Vagina (tissue), 2 donors: ENCODE measurements around the gene HS6ST2. TPM values are rescaled to one million over a fixed set of nuclear protein-coding genes. Genes with fewer than 3 reads are reported as not detected.
A peak's percentile ranks its signal among the peaks of the same experiment; 100 is the strongest.

ENCODE experiments used
- DNase-seq, 2 donors: peaks; one replicate each; pipeline ENCODE4 v3.0.0-alpha.2; 2017; ENCODE audit errors: extremely low spot score in 2 of 2
- H3K27ac ChIP-seq: fragments of 200-600 bp; sonication (generic); one replicate; pipeline ENCODE4 v1.5.1; 2019
- H3K27me3 ChIP-seq: fragments of 200-600 bp; sonication (generic); one replicate; pipeline ENCODE4 v1.5.1; 2019
- H3K36me3 ChIP-seq, 2 donors: fragments of 200-600 bp; sonication (generic); one replicate each; pipeline ENCODE4 v1.5.1; 2017 to 2019
- H3K4me1 ChIP-seq: fragments of 200-600 bp; sonication (generic); one replicate; pipeline ENCODE4 v1.5.1; 2019
- H3K4me3 ChIP-seq, 2 donors: fragments of 200-600 bp; sonication (generic); 1 replicate in 1 of 2; 2 replicates in 1 of 2; pipeline ENCODE4 v1.5.1; 2016 to 2019
- H3K9me3 ChIP-seq: fragments of 200-600 bp; sonication (generic); one replicate; pipeline ENCODE4 v1.5.1; 2019
- CTCF ChIP-seq, 3 experiments: fragments of 450-650 bp in 2 of 3; fragments of 200-600 bp in 1 of 3; sonication (generic) in 1 of 3; IDR thresholded peaks; one replicate each; pipeline ENCODE4 v1.5.1; 2017 to 2019; ENCODE audit warnings: antibody characterized with exemption in 3 of 3, mild to moderate bottlenecking in 2 of 3, moderate library complexity in 2 of 3
- POLR2A ChIP-seq, 2 donors: fragments of 450-650 bp; IDR thresholded peaks; one replicate each; pipeline ENCODE4 v1.6.1; 2017; ENCODE audit warnings: antibody characterized with exemption in 2 of 2, mild to moderate bottlenecking in 2 of 2, moderate library complexity in 2 of 2
- POLR2AphosphoS5 ChIP-seq, 2 donors: sonication (generic); formaldehyde crosslinking; IDR thresholded peaks; one replicate each; pipeline ENCODE4 v1.9.0; 2017; ENCODE audit warnings: antibody characterized with exemption in 2 of 2, mild to moderate bottlenecking in 2 of 2, low read depth in 1 of 2; ENCODE audit not compliant: insufficient read depth in 1 of 2
- intact Hi-C: fragments of 100-400 bp; cut with DNase I; formaldehyde crosslinking; loops from one replicate; pipeline ENCODE4 v1.15.1; 2023
- total RNA-seq: library from RNA; depleted of rRNA; stranded (reverse); fragments of >200 nt; gene quantifications from one replicate; pipeline ENCODE4 v1.2.3, GENCODE V29; 2016

The HS6ST2 gene
- total RNA-seq, 1 donor from 2014 or later = 0.74 TPM

- Histone ChIP-seq H3K4me1 (no peaks in the 10 kb centered on the region), H3K9me3 (no peaks in the 10 kb centered on the region), H3K36me3 (no peaks in the 10 kb centered on the region), H3K27me3 (no peaks in the 10 kb centered on the region), H3K27ac (no peak overlapping the region), H3K4me3 (no peak overlapping the region)
- no peak for DNase-seq
- TF ChIP-seq CTCF (IDR thresholded peaks at IDR 0.05) (no peak), POLR2AphosphoS5 (IDR thresholded peaks at IDR 0.05; ENCODE audit: insufficient read depth in 1 of 2, low read depth in 1 of 2) (no peak), POLR2A (IDR thresholded peaks at IDR 0.05) (no peak)
- intact Hi-C loops = no loop called here
These were observed 364.3 kb downstream of the HS6ST2 start for GRCh38 chrX:132594129-132594528.

- Histone ChIP-seq H3K27me3 (no peaks in the 10 kb centered on the region), H3K9me3 (no peaks in the 10 kb centered on the region), H3K36me3 (no peaks in the 10 kb centered on the region), H3K4me3 (no peak overlapping the region), H3K27ac (no peak overlapping the region), H3K4me1 (no peaks in the 10 kb centered on the region)
- TF ChIP-seq CTCF (IDR thresholded peaks at IDR 0.05) (peak in 1 of 3 experiments; percentile 32), POLR2A (IDR thresholded peaks at IDR 0.05) (no peak), POLR2AphosphoS5 (IDR thresholded peaks at IDR 0.05; ENCODE audit: insufficient read depth in 1 of 2, low read depth in 1 of 2) (no peak)
- intact Hi-C loops = no loop called here
- DNase-seq = no peak
These were observed 365.5 kb downstream of the HS6ST2 start for GRCh38 chrX:132592880-132593279.

DNA sequence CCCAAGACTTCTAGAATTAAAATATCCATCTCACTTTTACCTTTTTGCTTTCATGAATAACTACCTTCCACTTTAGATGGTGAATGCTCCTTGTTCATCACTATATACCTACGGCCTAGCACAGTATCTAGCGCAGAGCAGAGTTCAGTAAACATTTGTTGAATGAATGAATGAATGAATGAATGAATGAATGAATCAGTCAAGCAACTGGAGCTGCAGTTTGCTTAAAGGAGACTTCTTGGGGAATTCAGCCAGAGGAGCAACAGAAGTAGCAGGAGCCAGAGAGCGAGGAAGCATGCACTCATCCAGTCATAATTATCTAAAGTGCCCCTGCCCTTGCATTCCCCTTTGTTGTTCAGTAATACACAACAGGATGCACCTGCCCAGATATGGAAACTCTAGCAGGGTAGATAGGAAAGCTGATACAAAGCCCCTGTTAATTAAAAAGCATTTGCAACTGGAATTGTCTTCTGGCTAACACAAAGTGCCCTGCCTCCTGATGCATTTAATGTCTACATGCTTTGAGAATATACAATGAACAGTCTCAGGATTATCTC, 366.6 kb downstream of the HS6ST2 start:
- H3K36me3 ChIP-seq = no peaks in the 10 kb centered on the region
- no peak overlapping the region for H3K27ac ChIP-seq
- H3K4me3 ChIP-seq = no peak overlapping the region
- H3K9me3 ChIP-seq = no peaks in the 10 kb centered on the region
- no peak for DNase-seq
- no peaks in the 10 kb centered on the region for H3K27me3 ChIP-seq
- TF ChIP-seq CTCF (IDR thresholded peaks at IDR 0.05) (no peak), POLR2A (IDR thresholded peaks at IDR 0.05) (no peak), POLR2AphosphoS5 (IDR thresholded peaks at IDR 0.05; ENCODE audit: insufficient read depth in 1 of 2, low read depth in 1 of 2) (no peak)
- intact Hi-C loops = no loop called here
- no peaks in the 10 kb centered on the region for H3K4me1 ChIP-seq

GRCh38 chrX:132590350-132591026, 367.9 kb downstream of the HS6ST2 start:
- intact Hi-C loops = no loop called here
- no peaks in the 10 kb centered on the region for H3K4me1 ChIP-seq
- DNase-seq = no peak
- no peak for TF ChIP-seq CTCF (IDR thresholded peaks at IDR 0.05)
- no peak for TF ChIP-seq POLR2A (IDR thresholded peaks at IDR 0.05)
- TF ChIP-seq POLR2AphosphoS5 (IDR thresholded peaks at IDR 0.05; ENCODE audit: insufficient read depth in 1 of 2, low read depth in 1 of 2) = no peak
- H3K36me3 ChIP-seq = no peaks in the 10 kb centered on the region
- no peaks in the 10 kb centered on the region for H3K27me3 ChIP-seq
- H3K27ac ChIP-seq = no peak overlapping the region
- H3K4me3 ChIP-seq = no peak overlapping the region
- no peaks in the 10 kb centered on the region for H3K9me3 ChIP-seq

DNA sequence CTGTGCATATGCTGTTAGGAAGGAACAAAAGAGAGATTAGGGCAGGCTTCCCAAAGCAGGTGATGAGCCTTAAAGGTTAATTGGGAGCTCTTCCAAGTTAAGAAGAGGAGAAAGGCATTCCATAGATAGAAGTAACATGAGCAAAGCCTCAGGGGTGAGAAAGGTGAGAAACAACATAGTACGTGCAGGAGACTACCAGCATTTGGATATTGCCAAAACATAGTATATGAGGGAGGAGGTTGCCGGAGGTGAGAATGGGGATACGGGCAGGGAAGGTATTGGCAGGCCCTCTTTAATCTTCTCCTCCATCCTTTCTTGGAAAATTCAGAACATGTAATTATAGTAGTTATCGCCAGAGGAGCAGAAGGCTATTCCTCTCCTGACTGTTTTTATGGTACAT, 373.5 kb downstream of the HS6ST2 start:
- Histone ChIP-seq H3K27ac (no peak overlapping the region), H3K9me3 (no peaks in the 10 kb centered on the region), H3K27me3 (no peaks in the 10 kb centered on the region), H3K4me3 (no peak overlapping the region), H3K4me1 (no peaks in the 10 kb centered on the region), H3K36me3 (no peaks in the 10 kb centered on the region)
- intact Hi-C loops = no loop called here
- no peak for TF ChIP-seq POLR2A (IDR thresholded peaks at IDR 0.05)
- TF ChIP-seq POLR2AphosphoS5 (IDR thresholded peaks at IDR 0.05; ENCODE audit: insufficient read depth in 1 of 2, low read depth in 1 of 2) = no peak
- TF ChIP-seq CTCF (IDR thresholded peaks at IDR 0.05) = no peak
- no peak for DNase-seq
